ENCODE data around the gene CDK10. TPM values are rescaled to one million over a fixed set of nuclear protein-coding genes. Genes with fewer than 3 reads are reported as not detected.
"Not testable (repeated sequence)": the region's sequence is repeated elsewhere in the genome, so short reads cannot be mapped to it uniquely, and the experiment has no call there.

The CDK10 gene
- polyA plus RNA-seq, 1 donor, result 50.4 TPM

GRCh38 chr16:89667633-89668032, 18.9 kb upstream of the CDK10 start:
- no peak for DNase-seq (ENCODE audit: low read depth)

DNA sequence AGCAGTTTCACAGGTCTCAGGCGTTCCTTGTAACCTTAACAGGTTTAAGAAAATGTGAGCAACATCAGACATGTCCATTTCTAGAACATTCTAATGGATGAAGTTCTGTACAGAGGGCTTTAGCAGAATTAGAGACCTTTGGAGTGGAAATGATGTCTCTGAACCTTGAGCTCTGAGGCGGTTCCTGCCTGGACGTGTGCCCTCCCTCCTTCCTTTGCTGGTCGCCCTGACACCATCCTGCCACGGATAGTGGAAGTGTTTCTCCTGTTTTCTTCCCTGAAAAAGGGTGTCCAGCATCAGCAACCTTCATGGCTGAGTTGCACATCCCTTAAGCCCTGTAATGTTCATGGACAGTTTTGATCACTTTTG, 17.7 kb upstream of the CDK10 start:
- DNase-seq (ENCODE audit: low read depth), result no peak

- no peak for DNase-seq (ENCODE audit: low read depth)
These were observed 16.7 kb upstream of the CDK10 start for GRCh38 chr16:89669755-89670154.

- DNase-seq (ENCODE audit: low read depth), result no peak
These were observed 15.7 kb upstream of the CDK10 start for GRCh38 chr16:89670496-89671431.

DNA sequence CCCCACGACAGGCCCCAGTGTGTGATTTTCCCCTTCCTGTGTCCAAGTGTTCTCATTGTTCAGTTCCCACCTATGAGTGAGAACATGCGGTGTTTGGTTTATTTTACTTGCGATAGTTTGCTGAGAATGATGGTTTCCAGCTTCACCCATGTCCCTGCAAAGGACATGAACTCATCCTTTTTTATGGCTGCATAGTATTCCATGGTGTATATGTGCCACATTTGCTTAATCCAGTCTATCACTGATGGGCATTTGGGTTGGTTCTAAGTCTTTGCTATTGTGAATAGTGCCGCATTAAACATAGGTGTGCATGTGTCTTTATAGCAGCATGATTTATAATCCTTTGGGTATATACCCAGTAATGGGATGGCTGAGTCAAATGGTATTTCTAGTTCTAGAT, 14.9 kb upstream of the CDK10 start:
- not testable (repeated sequence) for DNase-seq (ENCODE audit: low read depth)

DNA sequence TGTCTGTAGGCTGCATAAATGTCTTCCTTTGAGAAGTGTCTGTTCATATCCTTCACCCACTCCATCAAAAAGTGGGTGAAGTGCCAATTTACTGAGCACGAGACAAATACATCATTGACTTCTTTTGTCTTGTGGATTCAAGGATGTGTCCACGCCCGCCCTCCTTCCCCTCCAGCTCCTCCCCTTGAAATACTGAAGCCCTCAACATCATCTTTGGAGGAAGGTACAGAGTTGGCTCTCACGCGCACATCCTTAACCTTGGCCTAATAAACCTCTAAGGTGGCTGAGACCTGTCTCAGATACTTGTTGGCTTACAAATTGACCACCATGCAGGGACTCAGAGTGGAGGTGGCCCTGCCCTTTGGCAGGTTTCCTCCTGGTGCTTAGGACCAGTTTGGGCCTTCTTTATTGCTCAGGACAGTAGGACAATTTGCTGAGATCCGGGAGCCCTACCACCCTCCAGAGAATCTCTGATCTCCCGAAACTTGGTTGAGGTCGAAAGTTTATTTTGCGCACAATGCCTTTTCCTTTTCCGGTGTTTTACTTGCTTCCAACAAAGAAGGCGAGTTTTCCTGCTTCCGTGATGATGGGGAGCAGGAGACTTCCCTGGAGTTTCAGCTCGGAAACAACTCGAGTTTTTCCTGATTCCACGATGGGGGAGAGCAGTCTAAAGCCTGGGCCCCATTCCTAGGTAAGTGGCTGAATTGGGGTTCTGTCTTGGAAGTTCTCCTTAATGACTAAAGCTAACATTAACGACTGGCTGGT, 14.1 kb upstream of the CDK10 start:
- DNase-seq (ENCODE audit: low read depth), result no peak

DNA sequence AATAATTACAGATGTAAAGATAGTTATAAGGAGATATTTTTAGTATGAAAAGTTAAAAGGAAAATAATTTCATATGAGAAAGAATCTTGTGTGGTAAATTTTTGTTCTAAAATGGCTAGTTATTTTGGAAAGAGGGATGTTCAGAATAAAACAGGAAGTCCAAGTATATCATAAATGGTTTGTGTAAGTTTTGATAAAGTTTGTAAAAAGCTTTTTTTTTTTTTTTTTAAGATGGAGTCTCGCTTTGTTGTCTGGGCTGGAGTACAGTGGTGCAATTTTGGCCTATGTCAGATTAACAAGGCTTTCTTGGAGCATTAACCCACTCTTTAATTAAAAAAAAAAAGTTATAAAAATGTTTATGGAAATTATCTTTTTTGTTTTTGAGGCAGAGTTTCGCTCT, 8.2 kb upstream of the CDK10 start:
- DNase-seq (ENCODE audit: low read depth), result no peak

DNA sequence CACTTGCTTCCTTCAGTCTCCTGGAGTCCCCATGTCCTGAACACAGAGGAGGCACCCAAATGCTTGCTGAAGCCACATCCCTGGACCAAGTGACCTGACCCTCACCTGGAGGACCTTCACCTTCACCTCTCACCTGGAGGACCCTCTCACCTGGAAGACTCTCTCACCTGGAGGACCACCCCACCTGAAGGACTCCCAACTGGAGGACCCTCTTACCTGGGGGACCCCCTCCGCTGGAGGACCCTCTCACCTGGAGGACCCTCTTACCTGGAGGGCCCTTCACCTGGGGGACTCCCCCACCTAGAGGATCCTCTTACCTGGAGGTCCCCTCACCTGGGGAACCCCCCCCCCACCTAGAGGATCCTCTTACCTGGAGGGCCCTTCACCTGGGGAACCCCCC, 573 bp upstream of the CDK10 start:
- no peak for DNase-seq (ENCODE audit: low read depth)

GRCh38 chr16:89687092-89687940, 827 bp downstream of the CDK10 start:
- DNase-seq (ENCODE audit: low read depth), result no peak

DNA sequence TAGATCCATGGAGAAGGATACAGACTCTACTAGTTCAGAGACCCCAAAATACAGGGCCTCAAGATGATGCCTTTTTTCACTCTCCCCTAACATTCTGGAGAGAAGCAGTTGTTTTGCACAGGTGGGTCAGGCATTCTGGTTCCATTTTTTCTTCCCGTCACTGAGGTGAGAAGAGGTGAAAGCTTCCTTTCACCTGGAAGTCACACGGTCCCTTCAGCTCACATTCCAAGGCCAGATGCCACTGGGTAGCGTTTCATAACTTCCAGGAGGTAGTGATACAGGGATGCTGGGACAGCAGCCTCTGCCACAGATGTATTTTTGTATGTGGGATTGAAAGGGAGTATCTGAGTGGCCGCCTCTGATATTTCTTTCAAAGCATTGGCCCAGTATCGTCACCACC, 1.9 kb downstream of the CDK10 start:
- DNase-seq (ENCODE audit: low read depth), result no peak

DNA sequence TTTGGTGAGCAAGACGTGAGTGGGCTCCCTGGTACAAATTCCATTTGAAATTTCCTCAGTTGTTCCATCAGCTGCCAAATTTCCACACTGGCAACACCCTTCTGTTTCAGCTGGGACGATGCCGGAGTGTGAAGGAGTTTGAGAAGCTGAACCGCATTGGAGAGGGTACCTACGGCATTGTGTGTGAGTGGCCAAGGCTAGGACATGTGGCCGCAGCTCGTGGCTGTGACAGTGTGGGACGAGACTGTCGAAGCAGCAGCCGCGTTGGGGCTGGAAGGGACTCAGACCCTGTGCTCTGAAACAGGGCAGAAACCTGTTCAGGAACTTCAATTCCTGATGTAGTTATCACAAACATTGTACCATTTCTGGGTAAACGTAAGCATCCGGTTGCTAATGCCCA, 2.7 kb downstream of the CDK10 start:
- DNase-seq (ENCODE audit: low read depth), result no peak

DNA sequence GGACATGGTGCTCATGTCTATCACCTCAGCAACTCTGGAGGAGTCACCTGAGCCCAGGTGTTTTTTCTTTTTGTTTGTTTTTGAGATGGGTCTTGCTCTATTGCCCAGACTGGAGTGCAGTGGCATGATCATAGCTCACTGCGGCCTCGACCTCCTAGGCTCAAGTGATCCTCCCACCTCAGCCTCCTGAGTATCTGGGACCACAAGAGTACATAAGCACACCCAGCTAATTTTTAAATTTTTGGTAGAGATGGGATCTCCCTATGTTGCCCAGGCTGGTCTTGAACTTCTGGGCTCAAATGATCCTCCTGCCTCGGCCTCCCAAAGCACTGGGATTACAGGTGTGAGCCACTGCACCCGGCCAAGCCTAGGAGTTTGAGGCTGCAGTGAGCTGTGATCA, 3.1 kb downstream of the CDK10 start:
- not testable (repeated sequence) for DNase-seq (ENCODE audit: low read depth)

- no peak for DNase-seq (ENCODE audit: low read depth)
These were observed 4.0 kb downstream of the CDK10 start for GRCh38 chr16:89690392-89690901.

DNA sequence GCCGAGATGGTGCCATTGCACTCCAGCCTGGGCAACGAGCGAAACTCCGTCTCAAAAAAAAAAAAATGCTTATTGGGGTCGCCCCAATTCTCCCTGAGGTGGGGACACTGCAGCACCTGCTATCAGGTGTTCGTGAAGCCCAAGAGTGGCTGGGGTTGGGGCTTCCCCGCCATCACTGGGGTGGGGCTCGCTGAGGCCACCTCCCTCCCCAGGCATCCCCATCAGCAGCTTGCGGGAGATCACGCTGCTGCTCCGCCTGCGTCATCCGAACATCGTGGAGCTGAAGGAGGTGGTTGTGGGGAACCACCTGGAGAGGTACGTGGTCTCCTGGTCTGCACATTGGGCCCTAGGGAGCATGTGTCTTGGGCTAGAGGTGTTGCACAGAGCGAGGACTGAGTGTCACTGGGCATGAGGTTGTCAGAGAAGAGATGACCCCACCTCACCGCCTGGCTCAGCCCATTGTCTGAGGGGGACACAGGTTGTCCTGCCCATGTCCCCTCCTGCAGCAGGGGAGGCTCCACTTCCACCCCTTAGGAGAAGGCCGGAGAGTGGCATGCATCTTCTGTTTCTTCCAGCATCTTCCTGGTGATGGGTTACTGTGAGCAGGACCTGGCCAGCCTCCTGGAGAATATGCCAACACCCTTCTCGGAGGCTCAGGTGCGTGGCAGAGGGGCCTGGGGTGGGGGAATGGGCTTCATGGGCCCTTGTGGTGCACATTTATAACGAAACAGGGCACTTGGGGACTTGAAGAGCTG, 4.9 kb downstream of the CDK10 start:
- DNase-seq (ENCODE audit: low read depth), result no peak

DNA sequence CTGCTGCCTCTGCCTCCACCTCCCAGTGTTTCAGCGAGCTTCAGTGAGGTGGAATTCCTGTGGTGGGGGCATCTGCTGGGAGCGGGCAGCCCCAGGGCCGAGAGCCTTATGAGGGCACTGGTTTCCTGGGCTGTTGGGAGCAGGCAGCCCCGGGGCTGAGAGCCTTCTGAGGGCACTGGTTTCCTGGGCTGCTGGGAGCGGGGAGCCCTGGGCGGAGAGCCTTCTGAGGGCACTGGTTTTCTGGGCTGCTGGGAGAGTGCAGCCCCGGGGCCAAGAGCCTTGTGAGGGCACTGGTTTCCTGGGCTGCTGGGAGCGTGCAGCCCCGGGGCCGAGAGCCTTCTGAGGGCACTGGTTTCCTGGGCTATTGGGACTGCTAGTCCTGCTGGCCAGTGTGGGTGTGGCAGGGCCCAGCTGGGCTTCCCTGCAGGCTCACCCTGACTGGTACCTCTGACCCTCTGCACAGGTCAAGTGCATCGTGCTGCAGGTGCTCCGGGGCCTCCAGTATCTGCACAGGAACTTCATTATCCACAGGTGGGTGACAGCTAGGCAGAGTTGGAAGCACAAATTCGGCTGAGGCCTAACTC, 5.6 kb downstream of the CDK10 start:
- no peak for DNase-seq (ENCODE audit: low read depth)

GRCh38 chr16:89693289-89693731, 6.8 kb downstream of the CDK10 start:
- no peak for DNase-seq (ENCODE audit: low read depth)

GRCh38 chr16:89693931-89694783, 7.7 kb downstream of the CDK10 start:
- DNase-seq (ENCODE audit: low read depth), result no peak

DNA sequence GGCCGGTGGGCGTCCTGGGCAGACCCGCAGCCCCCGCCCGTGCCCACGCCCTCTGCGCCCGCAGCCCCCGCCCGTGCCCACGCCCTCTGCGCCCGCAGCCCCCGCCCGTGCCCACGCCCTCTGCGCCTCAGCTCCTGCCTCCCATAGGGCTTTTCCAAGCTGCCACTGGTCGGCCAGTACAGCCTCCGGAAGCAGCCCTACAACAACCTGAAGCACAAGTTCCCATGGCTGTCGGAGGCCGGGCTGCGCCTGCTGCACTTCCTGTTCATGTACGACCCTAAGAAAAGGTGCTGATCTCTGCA, 8.2 kb downstream of the CDK10 start:
- DNase-seq (ENCODE audit: low read depth), result not testable (repeated sequence)

DNA sequence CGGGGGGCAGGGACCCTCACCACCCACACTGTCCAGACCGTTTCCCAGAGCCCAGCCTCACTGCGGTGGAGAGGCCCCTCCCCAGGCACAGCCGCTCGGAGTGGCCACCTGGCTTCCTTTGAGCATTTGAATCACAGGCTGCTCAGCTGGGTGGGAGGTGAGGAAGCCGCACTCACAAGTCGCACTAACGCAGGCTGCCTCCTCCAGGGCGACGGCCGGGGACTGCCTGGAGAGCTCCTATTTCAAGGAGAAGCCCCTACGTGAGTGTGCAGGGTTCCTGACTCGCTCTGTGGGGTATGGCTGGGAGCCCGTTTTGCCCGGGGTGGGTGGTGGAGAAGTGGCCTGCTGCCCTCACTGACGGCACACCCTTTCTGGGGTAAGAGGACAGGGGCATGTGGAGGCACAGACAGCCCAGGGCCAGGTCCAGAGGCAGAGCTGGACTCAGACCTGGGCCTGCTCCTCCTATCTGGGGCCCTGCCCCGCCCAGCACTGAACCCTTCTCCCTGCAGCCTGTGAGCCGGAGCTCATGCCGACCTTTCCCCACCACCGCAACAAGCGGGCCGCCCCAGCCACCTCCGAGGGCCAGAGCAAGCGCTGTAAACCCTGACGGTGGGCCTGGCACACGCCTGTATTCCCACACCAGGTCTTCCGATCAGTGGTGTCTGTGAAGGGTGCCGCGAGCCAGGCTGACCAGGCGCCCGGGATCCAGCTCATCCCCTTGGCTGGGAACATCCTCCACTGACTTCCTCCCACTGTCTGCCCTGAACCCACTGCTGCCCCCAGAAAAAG, 8.8 kb downstream of the CDK10 start:
- DNase-seq (ENCODE audit: low read depth), result no peak

Measured in forelimb muscle (tissue), 1 donor.